Dendritic cell treated with granulocyte-macrophage colony-stimulating factor and Interleukin-4, amounts not matched to agents 40 ng/mL and 50 ng/mL, for 4 days (primary cell): ENCODE data around the gene COBL.

ENCODE experiments used
- H3K27ac Mint-ChIP-seq: one replicate; pipeline ENCODE4 v1.8.0; 2022; ENCODE audit warnings: mild to moderate bottlenecking, mixed read lengths
- H3K27me3 Mint-ChIP-seq: one replicate; pipeline ENCODE4 v1.8.0; 2022; ENCODE audit warnings: mild to moderate bottlenecking, mixed read lengths
- H3K36me3 Mint-ChIP-seq: one replicate; pipeline ENCODE4 v1.8.0; 2022; ENCODE audit warnings: low read depth, mixed read lengths
- H3K4me1 Mint-ChIP-seq: one replicate; pipeline ENCODE4 v1.8.0; 2022; ENCODE audit warnings: low read depth, mixed read lengths
- H3K4me3 Mint-ChIP-seq: one replicate; pipeline ENCODE4 v1.8.0; 2022; ENCODE audit warnings: mild to moderate bottlenecking, moderate library complexity, mixed read lengths
- H3K9me3 Mint-ChIP-seq: one replicate; pipeline ENCODE4 v1.8.0; 2022; ENCODE audit warnings: mixed read lengths
- intact Hi-C: fragments of 100-400 bp; cut with micrococcal nuclease; formaldehyde crosslinking; loops from one replicate; pipeline ENCODE4 v1.15.0; 2022

Gene COBL

GRCh38 chr7:51340936-51341335 is 24.3 kb upstream of the COBL start:
- Mint-ChIP-seq H3K4me3 (no peak overlapping the region), H3K27ac (no peak overlapping the region), H3K9me3 (no peaks in the 10 kb centered on the region), H3K27me3 (peaks cover 5% of the 10 kb centered on the region), H3K36me3 (no peaks in the 10 kb centered on the region), H3K4me1 (no peaks in the 10 kb centered on the region)
- intact Hi-C loops = no loop called here

- H3K4me1 Mint-ChIP-seq = no peaks in the 10 kb centered on the region
- peaks cover 5% of the 10 kb centered on the region for H3K27me3 Mint-ChIP-seq
- H3K36me3 Mint-ChIP-seq = no peaks in the 10 kb centered on the region
- H3K9me3 Mint-ChIP-seq = no peaks in the 10 kb centered on the region
- no peak overlapping the region for H3K27ac Mint-ChIP-seq
- intact Hi-C loops = no loop called here
- no peak overlapping the region for H3K4me3 Mint-ChIP-seq
Measured at GRCh38 chr7:51340029-51340838, 23.6 kb upstream of the COBL start.

GRCh38 chr7:51335057-51335456 is 18.4 kb upstream of the COBL start:
- H3K36me3 Mint-ChIP-seq = no peaks in the 10 kb centered on the region
- no peaks in the 10 kb centered on the region for H3K9me3 Mint-ChIP-seq
- no peak overlapping the region for H3K4me3 Mint-ChIP-seq
- no peak overlapping the region for H3K27ac Mint-ChIP-seq
- no peaks in the 10 kb centered on the region for H3K27me3 Mint-ChIP-seq
- intact Hi-C loops = no loop called here
- no peaks in the 10 kb centered on the region for H3K4me1 Mint-ChIP-seq

- H3K4me1 Mint-ChIP-seq = peaks cover under 1% of the 10 kb centered on the region
- no peak overlapping the region for H3K4me3 Mint-ChIP-seq
- no peaks in the 10 kb centered on the region for H3K27me3 Mint-ChIP-seq
- H3K36me3 Mint-ChIP-seq = no peaks in the 10 kb centered on the region
- intact Hi-C loops = no loop called here
- H3K9me3 Mint-ChIP-seq = no peaks in the 10 kb centered on the region
- no peak overlapping the region for H3K27ac Mint-ChIP-seq
Measured at GRCh38 chr7:51329696-51330263, 13.2 kb upstream of the COBL start.

- peaks cover 7% of the 10 kb centered on the region for H3K4me1 Mint-ChIP-seq
- H3K27ac Mint-ChIP-seq = no peak overlapping the region
- H3K36me3 Mint-ChIP-seq = no peaks in the 10 kb centered on the region
- H3K27me3 Mint-ChIP-seq = no peaks in the 10 kb centered on the region
- H3K4me3 Mint-ChIP-seq = no peak overlapping the region
- intact Hi-C loops = no loop called here
- no peaks in the 10 kb centered on the region for H3K9me3 Mint-ChIP-seq
Measured at GRCh38 chr7:51328351-51328801, 11.8 kb upstream of the COBL start.

- Mint-ChIP-seq H3K36me3 (no peaks in the 10 kb centered on the region), H3K4me1 (peaks cover 7% of the 10 kb centered on the region), H3K9me3 (no peaks in the 10 kb centered on the region), H3K27ac (no peak overlapping the region), H3K27me3 (no peaks in the 10 kb centered on the region), H3K4me3 (no peak overlapping the region)
- intact Hi-C loops = no loop called here
Measured at GRCh38 chr7:51327287-51327717, 10.7 kb upstream of the COBL start.

- no peaks in the 10 kb centered on the region for H3K36me3 Mint-ChIP-seq
- intact Hi-C loops = no loop called here
- no peak overlapping the region for H3K27ac Mint-ChIP-seq
- H3K4me1 Mint-ChIP-seq = peaks cover 7% of the 10 kb centered on the region
- H3K27me3 Mint-ChIP-seq = no peaks in the 10 kb centered on the region
- H3K9me3 Mint-ChIP-seq = no peaks in the 10 kb centered on the region
- no peak overlapping the region for H3K4me3 Mint-ChIP-seq
Measured at GRCh38 chr7:51326656-51327286, 10.2 kb upstream of the COBL start.

GRCh38 chr7:51325908-51326307 is 9.3 kb upstream of the COBL start:
- Mint-ChIP-seq H3K9me3 (no peaks in the 10 kb centered on the region), H3K27ac (no peak overlapping the region), H3K27me3 (peaks cover under 1% of the 10 kb centered on the region), H3K36me3 (no peaks in the 10 kb centered on the region), H3K4me1 (peaks cover 7% of the 10 kb centered on the region), H3K4me3 (no peak overlapping the region)
- intact Hi-C loops = no loop called here

GRCh38 chr7:51325261-51325676 is 8.7 kb upstream of the COBL start:
- H3K27me3 Mint-ChIP-seq = peaks cover 6% of the 10 kb centered on the region
- H3K27ac Mint-ChIP-seq = no peak overlapping the region
- intact Hi-C loops = no loop called here
- H3K4me3 Mint-ChIP-seq = no peak overlapping the region
- H3K4me1 Mint-ChIP-seq = peaks cover 7% of the 10 kb centered on the region
- H3K9me3 Mint-ChIP-seq = no peaks in the 10 kb centered on the region
- no peaks in the 10 kb centered on the region for H3K36me3 Mint-ChIP-seq

GRCh38 chr7:51324206-51324898 is 7.7 kb upstream of the COBL start:
- no peaks in the 10 kb centered on the region for H3K9me3 Mint-ChIP-seq
- H3K27me3 Mint-ChIP-seq = peaks cover 11% of the 10 kb centered on the region
- H3K36me3 Mint-ChIP-seq = no peaks in the 10 kb centered on the region
- H3K4me3 Mint-ChIP-seq = no peak overlapping the region
- peaks cover 7% of the 10 kb centered on the region for H3K4me1 Mint-ChIP-seq
- intact Hi-C loops = no loop called here
- H3K27ac Mint-ChIP-seq = no peak overlapping the region

- Mint-ChIP-seq H3K4me1 (peaks cover 7% of the 10 kb centered on the region), H3K27me3 (peaks cover 32% of the 10 kb centered on the region), H3K9me3 (no peaks in the 10 kb centered on the region), H3K36me3 (no peaks in the 10 kb centered on the region), H3K4me3 (no peak overlapping the region), H3K27ac (no peak overlapping the region)
- intact Hi-C loops = no loop called here
Measured at GRCh38 chr7:51321961-51322515, 5.4 kb upstream of the COBL start.

- no peak overlapping the region for H3K4me3 Mint-ChIP-seq
- no peaks in the 10 kb centered on the region for H3K9me3 Mint-ChIP-seq
- intact Hi-C loops = no loop called here
- peaks cover 5% of the 10 kb centered on the region for H3K4me1 Mint-ChIP-seq
- peaks cover 60% of the 10 kb centered on the region for H3K27me3 Mint-ChIP-seq
- H3K36me3 Mint-ChIP-seq = no peaks in the 10 kb centered on the region
- H3K27ac Mint-ChIP-seq = no peak overlapping the region
Measured at GRCh38 chr7:51318886-51319579, 2.4 kb upstream of the COBL start.

GRCh38 chr7:51318001-51318400 is 1.4 kb upstream of the COBL start:
- intact Hi-C loops = no loop called here
- Mint-ChIP-seq H3K27ac (no peak overlapping the region), H3K4me1 (peaks cover 5% of the 10 kb centered on the region), H3K9me3 (no peaks in the 10 kb centered on the region), H3K27me3 (peaks cover 65% of the 10 kb centered on the region), H3K36me3 (no peaks in the 10 kb centered on the region), H3K4me3 (no peak overlapping the region)
